Adrenal gland (tissue), 12 donors: ENCODE data around the gene IFI30. TPM values are rescaled to one million over a fixed set of nuclear protein-coding genes. Genes with fewer than 3 reads are reported as not detected.

Experiments
- DNase-seq, 7 donors: peaks; one replicate each; pipeline ENCODE4 v3.0.0-alpha.2; 2019 to 2020
- H3K27ac ChIP-seq, 5 donors: fragments of 200-600 bp; sonication (generic) in 4 of 5; 1 replicate in 3 of 5; 2 replicates in 2 of 5; pipeline versions ENCODE4 v1.5.1 to v1.8.0; 2016 to 2020; ENCODE audit warnings: mild to moderate bottlenecking in 1 of 5
- H3K27me3 ChIP-seq: fragments of 200-600 bp; 2 replicates; pipeline ENCODE4 v1.8.0; 2021
- H3K36me3 ChIP-seq, 2 donors: fragments of 200-600 bp; replicated peaks in 1 of 2; 1 replicate in 1 of 2; 2 replicates in 1 of 2; pipeline versions ENCODE4 v1.5.1 to v1.8.0; 2018 to 2022
- H3K4me1 ChIP-seq, 2 donors: fragments of 200-600 bp; replicated peaks in 1 of 2; 1 replicate in 1 of 2; 2 replicates in 1 of 2; pipeline versions ENCODE4 v1.5.1 to v1.8.0; 2018 to 2021
- H3K4me3 ChIP-seq, 4 donors: fragments of 200-600 bp; sonication (generic) in 3 of 4; one replicate each; pipeline ENCODE4 v1.5.1; 2016 to 2018
- H3K9me3 ChIP-seq, 3 donors: fragments of 200-600 bp; sonication (generic) in 1 of 3; replicated peaks in 1 of 3; 1 replicate in 2 of 3; 2 replicates in 1 of 3; pipeline versions ENCODE4 v1.5.1 to v1.8.0; 2016 to 2021
- POLR2A ChIP-seq, 2 donors: fragments of 450-650 bp; IDR thresholded peaks; one replicate each; pipeline ENCODE4 v1.6.1; 2017; ENCODE audit warnings: antibody characterized with exemption in 2 of 2, mild to moderate bottlenecking in 2 of 2, moderate library complexity in 1 of 2
- WGBS, 4 donors: extraction: QIAGEN DNeasy Blood & Tissue Kit in 2 of 4; methylation state at CpG; one replicate each; pipeline versions ENCODE4 v1.1.5 to v1.1.7; 2013 to 2017; 5-methylcytosine and 5-hydroxymethylcytosine counted together
- intact Hi-C, 2 donors: fragments of 100-400 bp; cut with DNase I; formaldehyde crosslinking; loops; one replicate each; pipeline versions ENCODE4 v1.14.1 to v1.15.0; 2022 to 2023
- polyA plus RNA-seq, 3 donors: library from polyadenylated mRNA; stranded (reverse); fragments of 200-250 nt in 2 of 3; fragments of 350-450 nt in 1 of 3; fragmentation: Illumina TruSeq in 1 of 3; extraction: RNeasy Lipid Tissue Mini Kit (QIAGEN cat#74804) in 1 of 3; gene quantifications; one replicate each; pipeline ENCODE4 v1.2.3, GENCODE V29; 2013 to 2014
- total RNA-seq, 9 donors: library from RNA; depleted of rRNA in 4 of 9; stranded (reverse); fragments of >200 nt in 4 of 9; fragments of 120-200 nt in 1 of 9; fragmentation: NEBNext Ultra II Directional in 1 of 9; extraction: Animal tissue kit (Norgen Biotek cat#: 25700) in 1 of 9; gene quantifications; one replicate each; pipeline versions ENCODE4 v1.1.0 to v1.2.4, GENCODE V29; 2013 to 2023
- TF ChIP-seq, protein P1 (sequence below), 6 experiments: fragments of 450-650 bp in 4 of 6; fragments of 200-600 bp in 2 of 6; sonication (generic) in 1 of 6; IDR thresholded peaks; 1 replicate in 5 of 6; 2 replicates in 1 of 6; pipeline versions ENCODE4 v1.5.1 to v1.8.0; 2016 to 2021; ENCODE audit warnings: antibody characterized with exemption in 6 of 6, mild to moderate bottlenecking in 2 of 6, moderate library complexity in 1 of 6
- donor health status: healthy with polysubstance abuse.
- donor health status: Bipolar disorder and iron deficiency.
- donor health status: DM: yes; HTN: yes; CAD: no.
- donor health status: DM: no; HTN: no; CAD: no.
- donor health status: DM: no; HTN: no; CAD: no.
- donor health status: DM: yes; HTN: yes; CAD: no.

Gene IFI30
- total and polyA plus RNA-seq, 12 donors = 99.2 to 372 (median 164) TPM

- intact Hi-C loops = no loop called here
- H3K36me3 ChIP-seq = peaks cover 0 to 53% of the 10 kb centered on the region in 2 donors
- no peak for TF ChIP-seq POLR2A (IDR thresholded peaks at IDR 0.05)
- TF ChIP-seq, protein P1, sequence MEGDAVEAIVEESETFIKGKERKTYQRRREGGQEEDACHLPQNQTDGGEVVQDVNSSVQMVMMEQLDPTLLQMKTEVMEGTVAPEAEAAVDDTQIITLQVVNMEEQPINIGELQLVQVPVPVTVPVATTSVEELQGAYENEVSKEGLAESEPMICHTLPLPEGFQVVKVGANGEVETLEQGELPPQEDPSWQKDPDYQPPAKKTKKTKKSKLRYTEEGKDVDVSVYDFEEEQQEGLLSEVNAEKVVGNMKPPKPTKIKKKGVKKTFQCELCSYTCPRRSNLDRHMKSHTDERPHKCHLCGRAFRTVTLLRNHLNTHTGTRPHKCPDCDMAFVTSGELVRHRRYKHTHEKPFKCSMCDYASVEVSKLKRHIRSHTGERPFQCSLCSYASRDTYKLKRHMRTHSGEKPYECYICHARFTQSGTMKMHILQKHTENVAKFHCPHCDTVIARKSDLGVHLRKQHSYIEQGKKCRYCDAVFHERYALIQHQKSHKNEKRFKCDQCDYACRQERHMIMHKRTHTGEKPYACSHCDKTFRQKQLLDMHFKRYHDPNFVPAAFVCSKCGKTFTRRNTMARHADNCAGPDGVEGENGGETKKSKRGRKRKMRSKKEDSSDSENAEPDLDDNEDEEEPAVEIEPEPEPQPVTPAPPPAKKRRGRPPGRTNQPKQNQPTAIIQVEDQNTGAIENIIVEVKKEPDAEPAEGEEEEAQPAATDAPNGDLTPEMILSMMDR (IDR thresholded peaks at IDR 0.05) = no peak
These were observed 28.1 kb upstream of the IFI30 start for GRCh38 chr19:18145391-18145999.

DNA sequence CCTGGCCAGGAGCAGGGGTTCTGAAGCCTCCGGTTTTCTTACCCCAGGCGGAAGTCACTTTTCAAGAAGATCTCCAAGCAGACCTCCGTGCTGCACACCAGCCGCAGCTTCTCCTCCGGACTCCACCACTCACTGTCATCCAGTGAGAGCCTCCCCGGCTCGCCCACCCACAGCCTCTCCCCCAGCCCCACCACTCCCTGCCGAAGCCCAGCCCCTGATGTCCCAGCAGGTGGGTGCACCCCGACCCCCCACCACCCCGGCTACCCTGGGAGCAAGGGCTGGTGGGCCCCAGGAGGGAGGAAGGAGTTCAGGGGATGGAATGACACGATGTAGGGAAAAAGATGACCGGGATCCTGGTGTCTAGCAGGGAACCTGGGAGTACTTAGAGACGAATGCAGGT, 26.2 kb upstream of the IFI30 start:
- intact Hi-C loops = no loop called here
- TF ChIP-seq, protein P1 (IDR thresholded peaks at IDR 0.05) = no peak
- no peak for TF ChIP-seq POLR2A (IDR thresholded peaks at IDR 0.05)
- no peaks in the 10 kb centered on the region for H3K27me3 ChIP-seq
- WGBS, 4 donors = 92 to 96% (median 92%) methylated on average over 13 of the region's 13 CpGs
- H3K36me3 ChIP-seq = peaks cover 0 to 43% of the 10 kb centered on the region in 2 donors
- no peak overlapping the region for H3K4me3 ChIP-seq
- H3K4me1 ChIP-seq = peaks cover 6 to 9% of the 10 kb centered on the region in 2 donors
- no peak for DNase-seq
- H3K9me3 ChIP-seq = no peaks in the 10 kb centered on the region
- no peak overlapping the region for H3K27ac ChIP-seq

More at GRCh38 chr19:18145391-18145999, 28.1 kb upstream of the IFI30 start:
- H3K27ac ChIP-seq = no peak overlapping the region
- DNase-seq = no peak
- no peak overlapping the region for H3K4me3 ChIP-seq
- H3K27me3 ChIP-seq = no peaks in the 10 kb centered on the region
- no peaks in the 10 kb centered on the region for H3K9me3 ChIP-seq
- 95 to 97% (median 96%) methylated on average over 5 to 19 of the region's 19 CpGs for WGBS, 4 donors
- H3K4me1 ChIP-seq = no peaks in the 10 kb centered on the region

DNA sequence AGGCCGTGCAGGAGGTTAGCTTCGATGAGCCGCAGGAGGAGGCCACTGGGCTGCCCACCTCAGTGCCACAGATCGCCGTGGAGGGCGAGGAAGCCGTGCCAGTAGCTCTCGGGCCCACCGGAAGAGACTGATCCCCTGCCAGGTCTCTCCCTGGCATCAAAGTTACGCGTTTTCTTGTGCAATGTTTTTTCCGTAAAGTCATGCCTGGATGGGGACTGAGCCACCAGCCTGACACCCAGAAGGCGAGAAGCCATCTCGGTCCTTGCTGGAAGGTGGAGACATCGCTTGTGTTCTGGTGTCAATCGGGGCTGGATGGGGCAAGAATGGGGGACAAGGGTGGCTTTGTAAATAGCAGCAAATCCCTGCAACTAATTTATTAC, 24.0 kb upstream of the IFI30 start:
- WGBS, 4 donors = 84 to 88% (median 88%) methylated on average over 7 to 16 of the region's 16 CpGs

DNA sequence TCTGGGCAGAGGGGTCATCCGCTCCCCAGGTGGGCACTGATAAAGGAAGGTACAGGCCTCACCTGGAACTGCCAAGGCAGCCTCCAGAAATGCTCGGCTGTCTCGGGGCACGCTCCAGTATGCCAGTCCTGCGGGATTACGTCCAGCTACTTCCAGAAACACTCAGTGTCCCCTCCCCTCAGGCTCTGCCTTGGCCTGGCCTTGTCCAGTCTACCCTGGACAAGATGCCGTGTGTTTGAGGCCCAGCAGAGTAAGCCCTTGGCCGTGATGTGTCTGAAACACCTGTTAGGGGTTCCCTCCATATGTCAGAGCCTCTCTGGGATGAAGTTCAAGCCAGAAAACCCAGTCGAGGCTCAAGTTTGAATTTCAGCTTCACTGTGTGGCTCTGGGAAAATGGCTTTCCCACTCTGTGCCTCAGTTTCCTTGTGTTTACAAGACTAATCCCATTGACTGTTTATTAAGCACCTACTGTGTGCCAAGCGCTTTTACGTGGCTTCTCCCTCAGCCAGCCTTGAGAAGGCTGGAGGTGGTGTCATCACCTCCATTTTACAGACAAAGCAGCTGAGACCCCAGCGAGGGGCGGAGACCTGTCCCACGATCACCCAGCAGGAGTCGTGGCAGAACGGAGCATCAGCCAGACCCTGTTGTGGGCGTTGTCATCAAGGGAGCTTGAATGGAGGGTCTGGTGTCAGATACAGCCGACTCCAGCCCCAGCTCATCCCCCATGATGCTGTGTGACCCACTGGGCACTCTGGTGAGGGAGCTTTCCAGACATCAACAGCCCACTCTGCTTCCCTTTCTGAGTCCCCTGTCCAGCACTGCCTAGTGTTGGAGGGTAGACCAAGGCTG, 22.6 kb upstream of the IFI30 start:
- Histone ChIP-seq H3K4me3 (no peak overlapping the region), H3K27ac (peak overlapping the region in 3 of 5 donors; percentile 84 to 97 (median 94)), H3K27me3 (no peaks in the 10 kb centered on the region), H3K9me3 (no peaks in the 10 kb centered on the region), H3K4me1 (peaks cover 14 to 33% of the 10 kb centered on the region in 2 donors), H3K36me3 (peaks cover 0 to 13% of the 10 kb centered on the region in 2 donors)
- intact Hi-C loops = loop anchor here in 1 of 2 donors (5.0 kb wide), 1 partner anchor 34 kb away; no protein-coding TSS in a partner anchor
- TF ChIP-seq POLR2A (IDR thresholded peaks at IDR 0.05) = no peak
- TF ChIP-seq, protein P1 (IDR thresholded peaks at IDR 0.05) = no peak
- peak in 3 of 7 donors; percentile 41 to 43 (median 42) for DNase-seq
- 79 to 86% (median 83%) methylated on average over 8 to 18 of the region's 18 CpGs for WGBS, 4 donors

More for the DNA sequence above, 24.0 kb upstream of the IFI30 start:
- intact Hi-C loops = no loop called here
- Histone ChIP-seq H3K27ac (no peak overlapping the region), H3K36me3 (peaks cover 0 to 23% of the 10 kb centered on the region in 2 donors), H3K27me3 (no peaks in the 10 kb centered on the region), H3K4me3 (no peak overlapping the region), H3K4me1 (peaks cover 12 to 20% of the 10 kb centered on the region in 2 donors), H3K9me3 (no peaks in the 10 kb centered on the region)
- TF ChIP-seq, protein P1 (IDR thresholded peaks at IDR 0.05) = no peak
- no peak for TF ChIP-seq POLR2A (IDR thresholded peaks at IDR 0.05)
- no peak for DNase-seq
